GM10266 (cell line): ENCODE measurements around the gene SRC.

Source experiments
- DNase-seq: peaks from one replicate; pipeline ENCODE4 v3.0.0; 2012; ENCODE audit errors: extremely low spot score
- TF ChIP-seq, protein P1 (sequence below): IDR thresholded peaks from 2 replicates; pipeline ENCODE4 v1.5.1; 2012; ENCODE audit warnings: mild to moderate bottlenecking, low read depth; ENCODE audit not compliant: control insufficient read depth, insufficient read depth; ENCODE audit errors: missing control alignments

The SRC gene

DNA sequence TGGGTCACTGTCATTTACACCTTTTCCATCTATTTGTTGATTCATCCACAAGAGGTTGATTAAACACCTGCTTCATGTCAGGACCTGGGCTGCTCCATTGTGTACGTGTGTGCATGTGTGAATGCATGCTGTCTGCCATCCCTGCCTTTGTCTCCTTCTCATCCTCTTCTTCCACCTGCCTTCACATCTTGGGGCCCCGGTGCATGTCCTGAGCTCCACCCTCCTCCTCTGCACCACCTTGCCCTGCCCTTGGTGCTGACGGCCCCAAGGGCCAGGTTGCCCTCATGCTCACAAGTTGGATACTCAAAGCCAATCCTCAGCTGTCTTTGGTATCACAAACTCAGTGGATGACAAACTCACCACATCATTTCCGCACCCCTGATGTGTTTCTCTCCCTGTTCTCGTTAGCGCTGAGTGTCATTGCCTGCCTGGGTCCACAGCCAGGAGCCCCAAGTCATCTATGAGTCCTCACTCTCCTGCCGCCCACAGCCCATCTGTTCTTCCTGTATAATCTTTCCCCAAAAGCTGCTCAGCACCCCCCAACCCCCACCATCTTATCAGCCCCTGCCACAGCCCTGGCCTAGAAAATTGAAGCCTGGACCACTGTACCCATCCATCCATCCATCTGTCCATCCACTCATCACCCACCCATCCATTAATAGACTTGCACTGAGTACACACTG lies 85.0 kb downstream of the SRC start:
- DNase-seq = no peak
- TF ChIP-seq, protein P1, sequence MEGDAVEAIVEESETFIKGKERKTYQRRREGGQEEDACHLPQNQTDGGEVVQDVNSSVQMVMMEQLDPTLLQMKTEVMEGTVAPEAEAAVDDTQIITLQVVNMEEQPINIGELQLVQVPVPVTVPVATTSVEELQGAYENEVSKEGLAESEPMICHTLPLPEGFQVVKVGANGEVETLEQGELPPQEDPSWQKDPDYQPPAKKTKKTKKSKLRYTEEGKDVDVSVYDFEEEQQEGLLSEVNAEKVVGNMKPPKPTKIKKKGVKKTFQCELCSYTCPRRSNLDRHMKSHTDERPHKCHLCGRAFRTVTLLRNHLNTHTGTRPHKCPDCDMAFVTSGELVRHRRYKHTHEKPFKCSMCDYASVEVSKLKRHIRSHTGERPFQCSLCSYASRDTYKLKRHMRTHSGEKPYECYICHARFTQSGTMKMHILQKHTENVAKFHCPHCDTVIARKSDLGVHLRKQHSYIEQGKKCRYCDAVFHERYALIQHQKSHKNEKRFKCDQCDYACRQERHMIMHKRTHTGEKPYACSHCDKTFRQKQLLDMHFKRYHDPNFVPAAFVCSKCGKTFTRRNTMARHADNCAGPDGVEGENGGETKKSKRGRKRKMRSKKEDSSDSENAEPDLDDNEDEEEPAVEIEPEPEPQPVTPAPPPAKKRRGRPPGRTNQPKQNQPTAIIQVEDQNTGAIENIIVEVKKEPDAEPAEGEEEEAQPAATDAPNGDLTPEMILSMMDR = no peak

DNA sequence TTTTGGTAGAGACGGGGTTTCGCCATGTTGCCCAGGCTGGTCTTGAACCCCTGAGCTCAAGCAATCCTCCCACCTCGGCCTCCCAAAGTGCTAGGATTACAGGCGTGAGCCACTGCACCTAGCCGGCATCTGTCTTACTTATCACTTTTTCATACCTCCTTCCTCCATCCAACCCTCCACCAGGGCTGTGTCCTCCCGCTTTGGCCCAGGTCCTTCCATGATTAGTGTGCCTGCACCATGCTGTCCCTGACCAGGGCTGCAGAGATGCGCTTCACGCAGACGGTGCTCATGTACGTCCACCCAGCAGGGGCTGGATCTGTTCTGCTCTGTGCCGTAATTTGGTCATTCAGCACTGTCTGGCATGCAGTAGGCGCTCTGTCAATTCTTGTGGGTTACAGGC lies 85.8 kb downstream of the SRC start:
- DNase-seq = no peak
- TF ChIP-seq, protein P1 = no peak

DNA sequence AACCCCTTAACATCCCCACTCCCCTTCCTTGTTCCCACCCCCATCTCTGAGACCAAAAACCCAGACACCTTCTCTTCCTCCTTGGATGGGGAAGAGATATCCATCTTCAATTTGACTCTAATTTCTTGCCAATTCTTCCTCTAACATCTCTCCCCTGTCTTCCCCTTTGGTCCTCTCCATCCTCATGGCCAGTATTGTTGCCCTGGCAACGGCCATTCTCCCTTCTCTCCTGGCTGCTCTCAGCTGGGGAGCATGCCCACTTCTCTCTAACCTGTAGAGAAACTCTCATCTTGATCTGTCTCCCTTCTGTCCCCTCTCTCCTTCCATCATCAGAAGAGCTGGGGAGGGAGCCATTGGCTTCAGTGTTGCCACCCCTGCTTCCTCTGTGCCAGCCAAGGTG lies 86.7 kb downstream of the SRC start:
- no peak for DNase-seq
- TF ChIP-seq, protein P1 = no peak

DNA sequence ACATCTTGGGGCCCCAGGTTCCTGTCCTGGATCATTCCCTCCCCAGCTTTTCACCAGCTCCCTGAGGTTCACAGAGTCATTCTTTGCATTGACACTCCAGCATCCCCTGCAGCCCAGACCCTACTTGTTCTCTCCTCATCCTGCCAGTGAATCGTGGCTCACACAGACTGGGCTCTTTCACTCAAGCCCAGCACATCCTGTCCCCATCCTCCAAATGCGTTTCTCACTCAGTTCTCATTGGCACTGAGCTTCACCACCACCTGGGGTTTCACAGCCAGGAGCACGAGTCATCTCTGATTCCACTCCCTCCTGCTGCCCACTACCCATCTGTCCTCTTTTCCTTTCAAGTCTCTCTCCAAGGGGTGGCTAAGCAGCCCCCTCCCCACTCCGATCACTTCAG lies 89.7 kb downstream of the SRC start:
- DNase-seq = no peak
- TF ChIP-seq, protein P1 = no peak

DNA sequence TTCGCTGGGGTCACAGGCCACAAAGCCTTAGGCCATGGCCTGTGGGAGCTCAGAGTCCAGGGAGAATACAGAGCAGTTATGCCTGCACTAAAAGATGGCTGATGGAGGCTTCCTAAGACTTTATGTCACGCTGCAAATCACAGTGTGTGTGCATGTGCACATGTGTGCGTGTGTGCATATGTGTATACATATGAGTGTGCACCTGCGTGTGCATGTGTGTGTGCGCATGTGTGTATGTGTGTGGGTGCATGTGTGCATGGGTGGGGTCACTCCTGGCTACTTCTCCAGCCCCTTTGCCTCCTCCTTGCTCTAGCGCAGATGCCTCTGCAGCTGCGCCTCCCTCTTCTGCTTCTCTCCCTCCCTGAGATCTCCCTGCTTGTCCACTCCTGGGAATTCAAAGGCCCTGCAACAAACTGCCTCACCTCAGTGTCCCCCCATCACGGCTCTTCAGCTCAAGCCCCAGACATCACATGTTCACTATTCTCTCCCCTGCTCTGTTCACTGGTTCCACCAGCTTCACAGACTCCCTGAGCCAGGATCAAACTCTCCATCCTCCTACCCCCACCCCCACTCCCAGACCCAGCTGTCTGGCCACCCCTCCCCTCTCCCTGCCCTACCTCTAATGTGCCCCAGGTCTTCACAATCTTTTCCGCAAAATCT lies 90.7 kb downstream of the SRC start:
- TF ChIP-seq, protein P1 = no peak
- no peak for DNase-seq

DNA sequence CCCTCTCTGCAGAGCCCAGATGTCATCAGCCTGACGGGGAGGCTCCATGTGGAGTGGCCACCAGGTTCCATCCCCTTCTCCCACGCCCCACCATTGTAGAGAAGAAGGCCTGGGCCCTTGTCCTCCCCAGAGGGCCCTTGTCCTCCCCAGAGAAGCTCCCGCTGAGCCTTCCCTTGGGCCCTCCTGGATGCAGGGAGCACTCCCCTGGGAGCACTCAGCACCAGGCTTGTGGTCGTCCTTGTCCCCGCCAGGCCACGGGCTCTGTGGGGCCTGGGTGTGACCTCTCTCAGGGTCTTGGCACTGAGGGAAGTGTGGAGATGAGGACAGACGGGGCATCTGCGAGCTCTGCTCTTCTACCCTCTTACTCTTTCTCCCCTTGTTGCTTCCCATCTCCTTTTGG lies 91.7 kb downstream of the SRC start:
- DNase-seq = no peak
- TF ChIP-seq, protein P1 = no peak
